Colon (tissue), 2 donors: ENCODE data around the gene SLC18A2.

ENCODE experiments used
- FAIRE-seq: peaks from 2 replicates; lab custom pipeline; 2012; peaks lifted over from hg19 to GRCh38; lab: Jason Lieb, UNC
- donor health status: control.
- donor health status: control.

Gene SLC18A2

DNA sequence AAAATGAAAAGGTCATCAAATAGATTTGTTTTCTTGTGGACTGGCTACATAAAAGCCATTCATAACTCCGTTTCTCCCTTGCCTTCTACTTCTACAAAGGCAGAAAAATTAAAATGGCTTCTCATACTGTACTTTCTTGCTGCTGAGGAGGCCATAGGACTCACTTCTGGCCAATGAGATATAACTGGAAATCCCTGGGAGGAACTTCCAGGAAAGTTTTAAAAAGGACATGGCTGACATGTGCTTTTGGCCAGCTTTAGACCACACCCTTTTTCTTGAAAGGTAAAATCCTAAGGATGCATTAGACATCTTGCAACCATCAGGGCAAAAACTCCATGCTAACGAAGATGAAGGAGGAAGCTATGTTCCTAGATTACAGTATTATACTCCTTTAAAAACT is 75.8 kb downstream of the SLC18A2 start:
- no peak for FAIRE-seq

DNA sequence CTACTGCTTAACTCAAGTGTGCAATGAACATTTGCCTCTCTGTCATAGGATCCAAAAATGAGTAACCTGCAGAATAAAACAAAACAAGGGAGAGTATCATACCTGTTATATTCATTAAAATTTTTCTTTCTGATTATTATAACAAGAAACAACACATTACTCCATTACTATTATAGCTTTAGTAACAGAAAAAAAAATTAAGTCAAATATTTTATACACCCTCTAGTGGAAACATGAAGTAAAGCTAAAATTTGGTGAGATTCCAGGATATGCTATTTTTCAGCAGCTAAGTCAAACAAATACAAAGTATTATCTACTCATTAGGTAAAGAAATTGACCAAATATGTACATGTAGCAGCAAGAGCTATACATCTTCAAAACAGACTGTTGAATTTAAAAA is 78.0 kb downstream of the SLC18A2 start:
- FAIRE-seq = no peak

DNA sequence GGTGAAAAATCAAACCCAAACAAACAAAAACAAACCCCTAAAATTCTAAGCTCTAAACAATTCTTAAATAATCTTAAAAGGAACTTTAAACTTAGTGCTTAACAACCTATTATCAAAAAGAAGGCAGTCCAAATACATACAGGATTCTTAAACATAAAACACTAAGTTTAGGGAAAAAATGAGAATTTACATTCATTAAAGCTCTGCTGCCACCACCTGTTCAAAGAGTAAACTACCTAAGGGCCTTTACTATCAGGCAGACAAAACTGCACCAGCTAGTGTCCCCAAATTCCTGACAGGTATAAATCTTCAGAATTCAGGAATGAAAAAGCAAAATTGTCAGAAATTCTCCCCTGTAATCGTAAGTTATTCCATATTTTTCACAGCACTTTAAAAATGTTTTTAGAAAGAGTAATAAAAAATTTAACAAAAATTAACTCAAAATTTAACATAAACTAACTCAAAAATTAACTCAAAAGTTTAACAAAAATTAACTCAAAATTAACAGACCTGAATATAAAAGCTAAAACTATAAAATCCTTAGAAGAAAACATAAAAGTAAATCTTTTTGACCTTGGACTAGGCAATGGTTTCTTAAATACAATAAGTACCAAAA is 79.2 kb downstream of the SLC18A2 start:
- peak; percentile 83 for FAIRE-seq

DNA sequence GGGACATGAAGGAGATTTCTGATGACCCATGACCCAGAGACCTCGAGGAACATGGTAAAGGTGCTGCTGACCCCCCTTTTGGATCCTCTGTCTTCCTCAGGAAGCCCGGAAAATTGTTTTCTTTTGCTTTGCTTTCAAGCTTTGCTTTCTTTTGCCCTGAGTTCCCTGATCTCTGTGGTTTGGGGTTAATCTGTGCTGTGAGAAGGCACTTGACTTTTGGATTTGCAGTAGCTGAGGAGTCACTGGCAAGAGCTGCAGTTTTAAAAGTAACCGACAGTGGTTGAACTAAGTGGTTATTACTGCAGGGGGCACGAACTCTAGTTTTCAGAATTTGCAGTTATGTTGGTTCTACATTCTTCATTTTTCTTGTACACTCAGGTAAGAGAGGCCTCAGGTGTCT is 81.3 kb downstream of the SLC18A2 start:
- no peak for FAIRE-seq

DNA sequence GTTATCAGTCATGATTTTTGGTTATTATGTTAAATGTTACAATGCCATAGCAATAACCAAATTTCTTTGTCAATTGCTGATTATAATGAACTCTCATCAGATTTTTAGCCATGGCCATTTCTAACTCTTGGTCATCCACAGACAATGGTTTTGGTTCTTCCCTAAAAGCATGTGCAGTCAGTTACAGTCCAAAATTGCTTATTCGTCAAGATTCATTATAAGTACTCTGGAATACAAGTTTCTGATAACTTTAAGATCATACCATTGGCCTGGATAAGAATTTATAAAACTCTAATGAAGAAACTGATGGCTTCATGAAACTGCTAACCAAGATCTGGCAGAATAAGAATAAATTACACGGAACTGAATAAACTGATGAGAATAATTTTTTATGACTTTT is 83.5 kb downstream of the SLC18A2 start:
- no peak for FAIRE-seq

DNA sequence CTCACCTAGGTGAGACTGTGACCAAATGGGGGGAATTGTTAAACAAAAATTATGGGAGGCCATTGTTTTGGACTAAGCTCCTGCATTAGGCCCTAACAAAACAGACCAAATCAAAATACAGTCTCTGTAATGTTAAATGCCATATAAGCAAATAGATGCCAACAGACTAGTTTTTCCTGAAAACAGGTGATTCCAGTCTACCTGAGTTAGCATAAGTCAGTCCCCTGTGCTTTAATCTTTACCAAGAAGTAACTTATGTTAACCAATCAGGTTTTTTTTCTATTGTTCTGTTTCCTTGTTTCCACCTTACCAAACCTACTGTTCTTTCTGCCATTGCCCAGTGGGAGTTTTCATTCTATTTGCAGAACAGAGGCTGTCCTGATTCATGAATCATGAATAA is 86.3 kb downstream of the SLC18A2 start:
- no peak for FAIRE-seq
